GM21423 (cell line): ENCODE data around the gene ZNF219.

Experiments
- ATAC-seq: cut with Tn5 transposase; IDR thresholded peaks from one replicate; pipeline ENCODE4 v1.9.1; 2021; ENCODE audit warnings: mild to moderate bottlenecking, moderate library complexity; ENCODE audit not compliant: unreplicated experiment

Gene ZNF219

GRCh38 chr14:21088687-21089086, 9.8 kb downstream of the ZNF219 start:
- ATAC-seq = no peak

DNA sequence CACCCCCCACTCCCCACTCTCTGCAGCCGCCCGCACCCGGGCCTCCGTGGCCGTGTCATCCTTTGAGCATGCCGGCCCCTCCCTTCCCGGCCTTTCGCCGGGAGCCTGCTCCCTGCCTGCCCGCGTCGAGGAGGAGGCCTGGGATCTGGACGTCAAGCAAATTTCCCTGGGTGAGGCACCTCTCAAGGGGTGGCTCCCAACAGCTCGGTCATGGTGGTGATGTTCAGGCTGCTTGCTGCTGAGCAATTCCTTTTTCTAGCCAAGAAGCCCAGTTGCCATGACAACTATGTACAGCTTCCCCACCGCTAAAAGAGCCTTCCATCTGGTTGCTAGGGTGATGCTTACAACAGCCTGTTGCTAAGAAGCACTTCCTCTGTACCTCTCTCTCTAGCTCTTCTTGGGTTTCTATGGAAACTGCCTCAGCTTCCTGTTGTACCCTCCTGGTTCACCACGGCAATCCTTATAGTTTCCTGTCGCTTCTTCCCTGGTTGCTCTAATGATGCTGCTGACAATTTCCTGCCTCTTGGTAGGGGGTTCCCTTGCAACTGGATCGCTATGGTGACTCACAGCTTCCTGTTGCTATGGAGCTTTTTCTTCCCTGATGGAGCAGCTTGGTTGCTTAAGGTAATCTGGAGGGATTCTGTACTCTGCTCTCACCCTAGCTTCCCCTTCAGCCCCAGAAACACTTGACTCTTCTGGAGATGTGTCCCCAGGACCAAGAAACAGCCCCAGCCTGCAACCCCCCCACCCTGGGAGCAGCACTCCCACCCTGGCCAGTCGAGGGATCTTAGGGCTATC, 11.0 kb downstream of the ZNF219 start:
- no peak for ATAC-seq

GRCh38 chr14:21086908-21087293, 11.6 kb downstream of the ZNF219 start:
- ATAC-seq = no peak

GRCh38 chr14:21084998-21085853, 13.2 kb downstream of the ZNF219 start:
- no peak for ATAC-seq

- ATAC-seq = no peak
Measured at GRCh38 chr14:21084396-21084795, 14.1 kb downstream of the ZNF219 start.

- no peak for ATAC-seq
Measured at GRCh38 chr14:21083565-21084325, 14.7 kb downstream of the ZNF219 start.

GRCh38 chr14:21081521-21082142, 16.8 kb downstream of the ZNF219 start:
- ATAC-seq = no peak

DNA sequence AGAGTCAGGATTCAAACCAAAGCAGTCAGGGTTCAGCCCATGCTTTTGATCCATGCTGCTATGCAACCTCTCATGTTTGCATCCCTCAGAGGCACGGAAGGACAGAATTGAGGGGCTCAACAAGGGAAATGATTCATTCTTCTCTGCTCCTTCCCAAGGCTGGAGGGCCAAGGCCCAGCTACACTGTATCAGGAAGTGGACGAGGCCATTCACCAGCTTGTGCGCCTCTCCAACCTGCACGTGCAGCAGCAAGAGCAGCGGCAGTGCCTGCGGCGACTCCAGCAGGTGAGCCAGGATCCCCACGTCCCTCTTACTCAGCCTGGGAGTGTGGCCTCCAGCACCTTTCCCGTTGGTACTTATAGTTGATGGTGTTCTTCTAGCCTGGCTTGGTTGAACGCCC, 19.7 kb downstream of the ZNF219 start:
- ATAC-seq = no peak

DNA sequence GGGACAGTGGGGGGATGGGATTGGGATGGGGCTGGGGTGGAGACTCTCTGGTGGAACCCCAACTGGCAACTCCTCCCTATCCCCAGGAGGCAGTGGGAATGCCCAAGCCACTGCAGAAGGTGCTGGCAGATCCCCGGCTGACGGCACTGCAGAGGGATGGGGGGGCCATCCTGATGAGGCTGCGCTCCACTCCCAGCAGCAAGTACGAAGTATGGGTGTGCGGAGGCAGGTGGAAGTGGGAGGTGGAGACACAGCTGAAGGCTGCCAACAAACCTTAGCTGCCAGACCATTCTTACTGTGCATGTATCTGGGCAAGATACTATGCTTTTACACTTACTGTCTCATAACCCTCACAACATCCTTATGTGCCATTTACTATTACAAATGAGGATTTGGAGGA, 20.2 kb downstream of the ZNF219 start:
- no peak for ATAC-seq

GRCh38 chr14:21077672-21078071, 20.8 kb downstream of the ZNF219 start:
- no peak for ATAC-seq

GRCh38 chr14:21075719-21076437, 22.6 kb downstream of the ZNF219 start:
- no peak for ATAC-seq

- ATAC-seq = no peak
Measured at GRCh38 chr14:21074398-21075272, 23.8 kb downstream of the ZNF219 start.

GRCh38 chr14:21073921-21074320, 24.5 kb downstream of the ZNF219 start:
- no peak for ATAC-seq

- ATAC-seq = no peak
Measured at GRCh38 chr14:21072781-21073339, 25.6 kb downstream of the ZNF219 start.

DNA sequence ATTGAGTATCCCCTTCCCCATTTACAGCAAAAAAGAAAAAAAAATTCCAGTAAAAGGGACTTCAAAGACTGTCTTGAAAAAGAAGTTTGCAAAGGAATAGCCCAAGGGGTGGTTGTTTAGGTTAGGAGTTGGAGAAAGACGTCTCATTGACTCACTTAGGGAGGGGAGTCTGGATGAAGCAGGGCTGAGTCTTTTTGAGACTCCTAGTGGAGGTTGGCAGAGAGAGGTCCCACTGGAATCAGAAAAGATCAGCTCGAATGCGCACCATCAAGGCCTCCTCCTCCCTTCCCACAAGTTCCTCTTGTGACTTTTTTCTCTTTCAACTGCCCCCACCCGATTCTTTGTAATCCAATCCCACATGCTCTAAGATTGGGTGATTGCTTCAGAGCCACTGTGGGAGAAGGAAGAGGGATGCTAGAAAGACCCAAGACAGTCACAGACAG, 26.4 kb downstream of the ZNF219 start:
- ATAC-seq = no peak

DNA sequence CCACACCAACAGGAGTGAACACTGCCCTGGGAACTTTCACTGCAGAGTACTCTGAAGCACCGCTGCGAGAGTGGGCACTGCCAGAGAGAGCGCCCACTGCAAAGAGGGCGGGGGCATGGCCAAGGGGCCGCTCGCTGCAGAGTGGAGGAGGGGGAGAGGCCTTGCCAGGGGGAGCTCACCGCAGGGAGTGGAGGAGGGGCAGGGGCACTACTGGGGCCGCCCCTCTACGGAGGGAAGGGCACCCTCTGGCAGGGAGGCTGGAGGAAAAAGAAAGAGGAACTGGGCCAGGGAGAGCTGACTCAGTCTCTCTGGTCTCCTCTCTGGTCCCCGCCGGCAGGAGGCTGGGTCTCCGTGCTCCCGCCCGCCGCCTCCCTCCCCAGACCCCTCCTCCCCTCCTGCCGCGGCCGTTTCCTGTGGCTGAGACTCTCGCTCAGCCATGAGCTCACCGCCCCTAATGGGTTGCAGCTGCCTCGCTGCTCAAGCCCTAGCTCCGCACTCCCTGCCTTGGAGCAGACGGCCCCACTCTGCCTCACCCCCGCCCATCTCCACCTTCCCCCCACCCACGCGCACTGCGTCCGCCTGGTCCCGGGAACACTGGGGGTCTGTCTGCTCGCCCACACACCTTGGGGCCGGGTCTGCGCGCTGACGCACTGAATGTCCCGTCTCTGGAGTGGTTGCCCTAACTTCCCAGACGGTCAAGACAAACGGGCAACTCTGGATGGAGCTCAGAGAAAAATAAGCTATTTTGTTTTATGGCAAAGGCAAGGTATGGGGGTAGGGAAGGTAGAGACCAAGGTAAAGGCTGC, 27.0 kb downstream of the ZNF219 start:
- peak; percentile 70 for ATAC-seq

GRCh38 chr14:21070610-21071224, 27.7 kb downstream of the ZNF219 start:
- ATAC-seq = peak; percentile 6
